SK-N-SH (cell line): ENCODE measurements around the gene SLC2A9. TPM values are rescaled to one million over a fixed set of nuclear protein-coding genes. Genes with fewer than 3 reads are reported as not detected.

Experiments
- CTCF ChIA-PET: fragments of 300-600, 350-600 bp; formaldehyde crosslinking; extraction: SDS; loops from one replicate; lab custom pipeline; 2021; lab: Yijun Ruan, JAX
- POLR2A ChIA-PET: fragments of 350-600 bp; sonication (Branson Sonifier 250); formaldehyde crosslinking; extraction: SDS; loops from one replicate; lab custom pipeline; 2020; ENCODE audit warnings: antibody characterized with exemption, inconsistent platforms; lab: Yijun Ruan, JAX
- DNase-seq: peaks from one replicate; pipeline ENCODE4 v3.0.0; 2012
- H2AFZ ChIP-seq: fragments of 200-600 bp; sonication (generic); 2 replicates; pipeline ENCODE4 v1.8.1; 2016; ENCODE audit warnings: antibody characterized with exemption, mild to moderate bottlenecking, low read depth
- H3F3A ChIP-seq: fragments of 200-600 bp; sonication (generic); replicated peaks from 2 replicates; pipeline ENCODE3; 2016; ENCODE audit warnings: antibody characterized with exemption, mild to moderate bottlenecking; ENCODE audit not compliant: insufficient read depth
- H3K27ac ChIP-seq, 2 experiments: fragments of 200-500 bp in 1 of 2; fragments of 200-600 bp in 1 of 2; sonication (Bioruptor generic) in 1 of 2; sonication (generic), shearing (Covaris generic) in 1 of 2; 2 replicates each; pipeline versions ENCODE4 v1.5.1 to v1.6.1; 2014 to 2016; ENCODE audit warnings: low read depth in 2 of 2, inconsistent platforms in 1 of 2, low read length in 1 of 2, mild to moderate bottlenecking in 1 of 2, mixed read lengths in 1 of 2
- H3K27me3 ChIP-seq: fragments of 200-600 bp; sonication (generic), shearing (Covaris generic); 2 replicates; pipeline ENCODE4 v1.6.1; 2016; ENCODE audit warnings: mixed run types; ENCODE audit not compliant: insufficient read depth
- H3K36me3 ChIP-seq, 2 experiments: fragments of 200-500 bp in 1 of 2; fragments of 200-600 bp in 1 of 2; sonication (Bioruptor generic) in 1 of 2; sonication (generic) in 1 of 2; replicated peaks in 1 of 2; 2 replicates each; pipeline versions ENCODE3 to v1.5.1; 2014 to 2016; ENCODE audit warnings: low read length in 1 of 2, mild to moderate bottlenecking in 1 of 2; ENCODE audit not compliant: insufficient read depth in 2 of 2, control insufficient read depth in 1 of 2
- H3K4me1 ChIP-seq, 2 experiments: fragments of 200-500 bp in 1 of 2; fragments of 200-600 bp in 1 of 2; sonication (Bioruptor generic) in 1 of 2; sonication (generic), shearing (Covaris generic) in 1 of 2; 2 replicates each; pipeline versions ENCODE4 v1.5.1 to v1.6.1; 2014 to 2016; ENCODE audit warnings: low read depth in 1 of 2, low read length in 1 of 2, mixed run types in 1 of 2; ENCODE audit not compliant: insufficient read depth in 2 of 2, control insufficient read depth in 1 of 2
- H3K4me2 ChIP-seq: fragments of 200-600 bp; sonication (generic), shearing (Covaris generic); 2 replicates; pipeline ENCODE4 v1.6.1; 2017; ENCODE audit warnings: mixed run types
- H3K4me3 ChIP-seq, 2 experiments: fragments of 200-500 bp in 1 of 2; fragments of 200-600 bp in 1 of 2; sonication (Bioruptor generic) in 1 of 2; sonication (generic), shearing (Covaris generic) in 1 of 2; 2 replicates each; pipeline versions ENCODE4 v1.5.1 to v1.8.1; 2014 to 2016; ENCODE audit warnings: low read depth in 2 of 2, inconsistent platforms in 1 of 2, low read length in 1 of 2, mild to moderate bottlenecking in 1 of 2, mixed read lengths in 1 of 2, moderate library complexity in 1 of 2
- H3K79me2 ChIP-seq: fragments of 200-600 bp; sonication (generic); 2 replicates; pipeline ENCODE4 v1.8.1; 2017; ENCODE audit warnings: mild to moderate bottlenecking; ENCODE audit not compliant: insufficient read depth
- H3K9ac ChIP-seq: fragments of 200-600 bp; sonication (generic); 2 replicates; pipeline ENCODE4 v1.6.1; 2017; ENCODE audit warnings: mixed run types
- H3K9me2 ChIP-seq: fragments of 200-600 bp; sonication (generic); 2 replicates; pipeline ENCODE4 v1.6.1; 2017; ENCODE audit warnings: mixed run types
- H3K9me3 ChIP-seq: fragments of 200-600 bp; sonication (generic); 2 replicates; pipeline ENCODE4 v1.6.1; 2017; ENCODE audit warnings: mixed run types, mild to moderate bottlenecking, moderate library complexity
- H4K20me1 ChIP-seq: fragments of 200-600 bp; sonication (generic); 2 replicates; pipeline ENCODE4 v1.6.1; 2017; ENCODE audit warnings: mild to moderate bottlenecking, mixed run types; ENCODE audit not compliant: insufficient read depth
- ELF1 ChIP-seq: IDR thresholded peaks from 2 replicates; pipeline ENCODE4 v1.4.0; 2012
- EZH2phosphoT487 ChIP-seq: fragments of 200-600 bp; sonication (generic); IDR thresholded peaks from 2 replicates; pipeline ENCODE4 v1.6.1; 2017; ENCODE audit warnings: low read depth, mixed run types, mild to moderate bottlenecking, antibody characterized with exemption, moderate library complexity, borderline replicate concordance
- GABPA ChIP-seq: IDR thresholded peaks from 2 replicates; pipeline ENCODE4 v1.4.0; 2012; ENCODE audit warnings: low read depth, mild to moderate bottlenecking
- GATA2 ChIP-seq: sonication (generic); formaldehyde crosslinking; IDR thresholded peaks from 2 replicates; pipeline ENCODE4 v1.5.0; 2020; ENCODE audit warnings: mild to moderate bottlenecking, missing genetic modification reagents
- JUND ChIP-seq: IDR thresholded peaks from 2 replicates; pipeline ENCODE4 v1.4.0; 2012
- MXI1 ChIP-seq: IDR thresholded peaks from 2 replicates; pipeline ENCODE4 v1.6.1; 2012; ENCODE audit warnings: mild to moderate bottlenecking, low read depth, low read length, improper control_type of control experiment
- POLR2AphosphoS5 ChIP-seq: IDR thresholded peaks from 2 replicates; pipeline ENCODE4 v1.6.1; 2012; ENCODE audit warnings: low read depth, low read length
- RAD21 ChIP-seq: IDR thresholded peaks from 2 replicates; pipeline ENCODE4 v1.6.1; 2012; ENCODE audit warnings: mild to moderate bottlenecking, low read length
- RCOR1 ChIP-seq: fragments of 150-350 bp; IDR thresholded peaks from 2 replicates; pipeline ENCODE4 v1.6.1; 2017; ENCODE audit warnings: antibody characterized with exemption, low read length
- REST ChIP-seq: IDR thresholded peaks from 2 replicates; pipeline ENCODE4 v1.6.1; 2012; ENCODE audit warnings: mild to moderate bottlenecking, low read depth, low read length, moderate library complexity
- TAF1 ChIP-seq: IDR thresholded peaks from 2 replicates; pipeline ENCODE4 v1.6.1; 2012; ENCODE audit warnings: low read depth, mild to moderate bottlenecking, low read length, moderate library complexity, borderline replicate concordance
- TCF12 ChIP-seq: IDR thresholded peaks from 2 replicates; pipeline ENCODE4 v1.4.0; 2012
- USF2 ChIP-seq: fragments of 150-350 bp; IDR thresholded peaks from 2 replicates; pipeline ENCODE4 v1.6.1; 2017; ENCODE audit warnings: antibody characterized with exemption, low read length, low read depth, borderline replicate concordance
- ZBTB33 ChIP-seq: IDR thresholded peaks from 2 replicates; pipeline ENCODE4 v1.4.0; 2012; ENCODE audit warnings: low read depth, borderline replicate concordance
- WGBS: methylation state at CpG from one replicate; pipeline ENCODE4 v1.1.6; 2017; ENCODE audit warnings: low lambda C conversion rate; 5-methylcytosine and 5-hydroxymethylcytosine counted together
- polyA plus RNA-seq, 3 experiments: library from polyadenylated mRNA; depleted of rRNA; stranded (reverse); fragments of >200 nt; gene quantifications; 2 replicates each; pipeline ENCODE4 v1.2.3, GENCODE V29; 2012

Gene SLC2A9
- polyA plus RNA-seq, 1 of the 3 experiments (the other 2 are of a cell fraction), result not detected

GRCh38 chr4:9932771-9933170, 88.5 kb downstream of the SLC2A9 start (continued):
- no peak for TF ChIP-seq RCOR1
- TF ChIP-seq MXI1, result no peak
- no peak for TF ChIP-seq RAD21
- no peak for TF ChIP-seq ELF1

GRCh38 chr4:9931146-9931545, 90.2 kb downstream of the SLC2A9 start:
- 11% methylated on average over 1 of the region's 1 CpG for WGBS
- TF ChIP-seq EZH2phosphoT487 (no peak), TCF12 (no peak), TAF1 (no peak), GABPA (no peak), USF2 (no peak), ZBTB33 (no peak), JUND (no peak), REST (no peak), GATA2 (no peak), POLR2AphosphoS5 (no peak)
- Histone ChIP-seq H3K9me3 (no peaks in the 10 kb centered on the region), H2AFZ (no peak overlapping the region), H3K4me2 (no peak overlapping the region), H4K20me1 (no peaks in the 10 kb centered on the region), H3K9ac (no peak overlapping the region), H3F3A (no peaks in the 10 kb centered on the region), H3K36me3 (no peaks in the 10 kb centered on the region), H3K79me2 (no peaks in the 10 kb centered on the region), H3K9me2 (no peaks in the 10 kb centered on the region), H3K27me3 (no peaks in the 10 kb centered on the region), H3K4me3 (no peak overlapping the region), H3K27ac (no peak overlapping the region), H3K4me1 (peaks cover 0 to 4% of the 10 kb centered on the region in 2 experiments; a peak in 1 of 4 replicates)
- CTCF ChIA-PET, result no interaction called here
- DNase-seq, result no peak
- POLR2A ChIA-PET, result no interaction called here
